Lower leg skin (tissue), 3 donors: ENCODE measurements around the gene KLHL33.

Experiments
- CTCF ChIP-seq, 3 donors: fragments of 450-650 bp; IDR thresholded peaks; one replicate each; pipeline ENCODE4 v1.5.1; 2016; ENCODE audit warnings: antibody characterized with exemption in 3 of 3, mild to moderate bottlenecking in 3 of 3, moderate library complexity in 2 of 3
- POLR2A ChIP-seq, 2 donors: fragments of 450-650 bp; IDR thresholded peaks; one replicate each; pipeline ENCODE4 v1.6.1; 2016 to 2017; ENCODE audit warnings: antibody characterized with exemption in 2 of 2, mild to moderate bottlenecking in 1 of 2, moderate library complexity in 1 of 2

DNA sequence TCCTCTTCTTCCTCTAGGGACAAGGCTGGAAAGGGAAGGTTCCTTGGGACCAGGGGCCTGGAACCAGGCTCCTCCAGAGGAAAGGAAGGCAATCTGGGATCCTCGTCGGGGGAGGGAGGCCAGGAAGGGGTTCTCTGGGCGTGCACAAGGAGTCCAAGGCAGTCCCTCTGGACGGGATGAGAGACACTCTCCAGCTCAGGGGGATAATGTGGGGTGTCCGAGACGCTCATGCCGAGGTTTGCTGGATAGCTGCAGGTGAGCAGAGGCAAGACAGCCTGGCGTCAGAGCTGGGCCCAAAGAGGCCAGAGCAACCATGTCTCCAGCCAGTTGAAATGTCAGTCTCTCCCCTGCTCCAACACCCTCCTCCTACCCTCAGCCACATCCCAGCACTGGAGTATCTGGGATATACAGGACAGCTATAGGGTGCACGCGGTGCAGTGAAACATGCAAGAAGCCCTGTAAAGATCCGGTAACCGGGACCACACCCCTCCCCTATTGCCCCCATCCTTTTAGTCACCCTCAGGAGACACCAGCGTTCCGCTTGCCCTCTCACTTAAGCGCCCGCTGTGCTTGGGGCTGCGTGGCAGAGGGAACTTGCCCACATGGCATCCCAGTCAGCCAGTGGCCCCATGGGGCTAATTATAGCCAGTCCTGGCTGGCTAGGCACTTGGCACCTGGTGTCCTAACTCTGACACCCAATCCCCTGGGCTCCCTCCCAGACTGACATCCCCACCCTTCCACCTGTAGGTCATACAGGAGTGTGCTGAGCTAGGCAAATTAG lies at the start of gene KLHL33:
- TF ChIP-seq CTCF (IDR thresholded peaks at IDR 0.05) (no peak), POLR2A (IDR thresholded peaks at IDR 0.05) (no peak)
